WTC11 (cell line): Measurements from ENCODE around the gene ADAMTS18. TPM values are rescaled to one million over a fixed set of nuclear protein-coding genes. Genes with fewer than 3 reads are reported as not detected.
"Not testable (repeated sequence)": the region's sequence is repeated elsewhere in the genome, so short reads cannot be mapped to it uniquely, and the experiment has no call there.

ENCODE experiments used
- ATAC-seq: fragments of 200-7000 bp; cut with Tn5 transposase; 2 replicates; pipeline ENCODE4 v1.10.0; 2021; ENCODE audit warnings: mild to moderate bottlenecking, moderate library complexity
- CTCF ChIA-PET: fragments of 300-600 bp; sonication (Branson Sonifier 250); formaldehyde crosslinking; loops from one replicate; lab custom pipeline; 2021; ENCODE audit warnings: antibody characterized with exemption; lab: Charles Lee
- POLR2A ChIA-PET: fragments of 350-600 bp; sonication (Branson Sonifier 250); formaldehyde crosslinking; loops from one replicate; lab custom pipeline; 2021; ENCODE audit warnings: antibody characterized with exemption; lab: Charles Lee
- DNase-seq: peaks from one replicate; pipeline ENCODE4 v3.0.0; 2021; ENCODE audit warnings: low spot score
- H3K27ac Mint-ChIP-seq: 2 replicates; pipeline ENCODE4 v1.8.0; 2021; ENCODE audit warnings: mixed read lengths
- H3K27me3 Mint-ChIP-seq: 2 replicates; pipeline ENCODE4 v1.8.0; 2021; ENCODE audit warnings: low read depth, mild to moderate bottlenecking, moderate library complexity, mixed read lengths
- H3K36me3 Mint-ChIP-seq: 2 replicates; pipeline ENCODE4 v1.8.0; 2021; ENCODE audit warnings: mixed read lengths
- H3K4me1 Mint-ChIP-seq: 2 replicates; pipeline ENCODE4 v1.8.0; 2022; ENCODE audit warnings: mixed read lengths
- H3K4me3 Mint-ChIP-seq: 2 replicates; pipeline ENCODE4 v1.8.0; 2021; ENCODE audit warnings: mild to moderate bottlenecking, moderate library complexity, mixed read lengths
- H3K9me3 Mint-ChIP-seq: 2 replicates; pipeline ENCODE4 v1.8.0; 2021; ENCODE audit warnings: mixed read lengths
- ATF1 ChIP-seq: sonication (generic); formaldehyde crosslinking; IDR thresholded peaks from 2 replicates; pipeline ENCODE4 v1.8.1; 2023; ENCODE audit warnings: mild to moderate bottlenecking, moderate library complexity, missing genetic modification reagents
- E2F1 ChIP-seq: sonication (generic); formaldehyde crosslinking; IDR thresholded peaks from 2 replicates; pipeline ENCODE4 v1.8.0; 2022; ENCODE audit warnings: mild to moderate bottlenecking, missing genetic modification reagents
- GABPB1 ChIP-seq: sonication (generic); formaldehyde crosslinking; IDR thresholded peaks from 2 replicates; pipeline ENCODE4 v1.8.1; 2023; ENCODE audit warnings: mild to moderate bottlenecking, missing genetic modification reagents
- MAX ChIP-seq: sonication (generic); formaldehyde crosslinking; IDR thresholded peaks from 2 replicates; pipeline ENCODE4 v1.8.0; 2022; ENCODE audit warnings: mild to moderate bottlenecking, missing genetic modification reagents
- MYBL2 ChIP-seq: sonication (generic); formaldehyde crosslinking; IDR thresholded peaks from 2 replicates; pipeline ENCODE4 v1.8.1; 2023; ENCODE audit warnings: mild to moderate bottlenecking, moderate library complexity, missing genetic modification reagents
- NFYB ChIP-seq: sonication (generic); formaldehyde crosslinking; conservative IDR thresholded peaks from 2 replicates; pipeline ENCODE4 v1.8.0; 2022; ENCODE audit warnings: low read depth, missing genetic modification reagents
- TEAD4 ChIP-seq: sonication (generic); formaldehyde crosslinking; IDR thresholded peaks from 2 replicates; pipeline ENCODE4 v1.8.0; 2022; ENCODE audit warnings: mild to moderate bottlenecking, missing genetic modification reagents
- TP53 ChIP-seq: sonication (generic); formaldehyde crosslinking; IDR thresholded peaks from 2 replicates; pipeline ENCODE4 v1.8.1; 2023; ENCODE audit warnings: mild to moderate bottlenecking, missing genetic modification reagents
- ZNF121 ChIP-seq: sonication (generic); formaldehyde crosslinking; IDR thresholded peaks from 2 replicates; pipeline ENCODE4 v1.8.0; 2023; ENCODE audit warnings: missing genetic modification reagents
- ZNF138 ChIP-seq: sonication (generic); formaldehyde crosslinking; conservative IDR thresholded peaks from 2 replicates; pipeline ENCODE4 v1.8.1; 2022; ENCODE audit warnings: mild to moderate bottlenecking, moderate library complexity, missing genetic modification reagents
- ZNF232 ChIP-seq: sonication (generic); formaldehyde crosslinking; IDR thresholded peaks from 2 replicates; pipeline ENCODE4 v1.8.0; 2022; ENCODE audit warnings: mild to moderate bottlenecking, missing genetic modification reagents
- ZNF263 ChIP-seq: sonication (generic); formaldehyde crosslinking; IDR thresholded peaks from 2 replicates; pipeline ENCODE4 v1.8.1; 2022; ENCODE audit warnings: low read depth, mild to moderate bottlenecking, moderate library complexity, missing genetic modification reagents
- ZNF396 ChIP-seq: fragments of 250-450 bp; sonication (Bioruptor Pico); IDR thresholded peaks from 2 replicates; pipeline ENCODE4 v1.8.0; 2021; ENCODE audit warnings: mild to moderate bottlenecking, moderate library complexity, borderline replicate concordance
- ZNF423 ChIP-seq: fragments of 250-450 bp; sonication (Bioruptor Pico); IDR thresholded peaks from 2 replicates; pipeline ENCODE4 v2.1.2; 2022; ENCODE audit warnings: mild to moderate bottlenecking, moderate library complexity
- total RNA-seq: library from RNA; stranded (reverse); gene quantifications from 3 replicates; pipeline ENCODE4 v1.2.3, GENCODE V29; 2021
- TF ChIP-seq, protein P1 (sequence below): sonication (generic); formaldehyde crosslinking; IDR thresholded peaks from 2 replicates; pipeline ENCODE4 v1.8.1; 2022; ENCODE audit warnings: low read depth, missing genetic modification reagents, borderline replicate concordance
- TF ChIP-seq, protein P2 (sequence below): sonication (generic); formaldehyde crosslinking; IDR thresholded peaks from 2 replicates; pipeline ENCODE4 v1.8.1; 2023; ENCODE audit warnings: mild to moderate bottlenecking, missing genetic modification reagents
- TF ChIP-seq, protein P3 (sequence below): sonication (generic); formaldehyde crosslinking; IDR thresholded peaks from 2 replicates; pipeline ENCODE4 v1.8.1; 2022; ENCODE audit warnings: low read depth, mild to moderate bottlenecking, moderate library complexity, missing genetic modification reagents, borderline replicate concordance
- TF ChIP-seq, protein P4 (sequence below): sonication (generic); formaldehyde crosslinking; IDR thresholded peaks from 2 replicates; pipeline ENCODE4 v1.8.0; 2023; ENCODE audit warnings: mild to moderate bottlenecking, missing genetic modification reagents
- TF ChIP-seq, protein P5 (sequence below): sonication (generic); formaldehyde crosslinking; IDR thresholded peaks from 2 replicates; pipeline ENCODE4 v1.8.1; 2023; ENCODE audit warnings: mild to moderate bottlenecking, moderate library complexity, missing genetic modification reagents

Gene ADAMTS18
- total RNA-seq, 1 experiment from 2014 or later, result 0.17 TPM

GRCh38 chr16:77273815-77274214 is 161.0 kb downstream of the ADAMTS18 start:
- ChIA-PET CTCF (no interaction called here), POLR2A (no interaction called here)
- Mint-ChIP-seq H3K4me3 (no peak overlapping the region), H3K9me3 (peaks cover 12% of the 10 kb centered on the region), H3K4me1 (peaks cover 11% of the 10 kb centered on the region), H3K27me3 (no peaks in the 10 kb centered on the region; the same call in 1 of the 2 replicates), H3K27ac (0 out of 2 replicates have a peak overlapping the region, but pooled peaks have one; percentile 2), H3K36me3 (no peaks in the 10 kb centered on the region)
- DNase-seq, result no peak
- TF ChIP-seq GABPB1 (CRISPR knock-in tag), result 0 out of 2 replicates have a peak, but pooled peaks have one; percentile 24
- TF ChIP-seq, protein P1, sequence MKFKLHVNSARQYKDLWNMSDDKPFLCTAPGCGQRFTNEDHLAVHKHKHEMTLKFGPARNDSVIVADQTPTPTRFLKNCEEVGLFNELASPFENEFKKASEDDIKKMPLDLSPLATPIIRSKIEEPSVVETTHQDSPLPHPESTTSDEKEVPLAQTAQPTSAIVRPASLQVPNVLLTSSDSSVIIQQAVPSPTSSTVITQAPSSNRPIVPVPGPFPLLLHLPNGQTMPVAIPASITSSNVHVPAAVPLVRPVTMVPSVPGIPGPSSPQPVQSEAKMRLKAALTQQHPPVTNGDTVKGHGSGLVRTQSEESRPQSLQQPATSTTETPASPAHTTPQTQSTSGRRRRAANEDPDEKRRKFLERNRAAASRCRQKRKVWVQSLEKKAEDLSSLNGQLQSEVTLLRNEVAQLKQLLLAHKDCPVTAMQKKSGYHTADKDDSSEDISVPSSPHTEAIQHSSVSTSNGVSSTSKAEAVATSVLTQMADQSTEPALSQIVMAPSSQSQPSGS, result no peak
- no peak for TF ChIP-seq ATF1 (CRISPR knock-in tag)
- peak; percentile 39 for ATAC-seq

DNA sequence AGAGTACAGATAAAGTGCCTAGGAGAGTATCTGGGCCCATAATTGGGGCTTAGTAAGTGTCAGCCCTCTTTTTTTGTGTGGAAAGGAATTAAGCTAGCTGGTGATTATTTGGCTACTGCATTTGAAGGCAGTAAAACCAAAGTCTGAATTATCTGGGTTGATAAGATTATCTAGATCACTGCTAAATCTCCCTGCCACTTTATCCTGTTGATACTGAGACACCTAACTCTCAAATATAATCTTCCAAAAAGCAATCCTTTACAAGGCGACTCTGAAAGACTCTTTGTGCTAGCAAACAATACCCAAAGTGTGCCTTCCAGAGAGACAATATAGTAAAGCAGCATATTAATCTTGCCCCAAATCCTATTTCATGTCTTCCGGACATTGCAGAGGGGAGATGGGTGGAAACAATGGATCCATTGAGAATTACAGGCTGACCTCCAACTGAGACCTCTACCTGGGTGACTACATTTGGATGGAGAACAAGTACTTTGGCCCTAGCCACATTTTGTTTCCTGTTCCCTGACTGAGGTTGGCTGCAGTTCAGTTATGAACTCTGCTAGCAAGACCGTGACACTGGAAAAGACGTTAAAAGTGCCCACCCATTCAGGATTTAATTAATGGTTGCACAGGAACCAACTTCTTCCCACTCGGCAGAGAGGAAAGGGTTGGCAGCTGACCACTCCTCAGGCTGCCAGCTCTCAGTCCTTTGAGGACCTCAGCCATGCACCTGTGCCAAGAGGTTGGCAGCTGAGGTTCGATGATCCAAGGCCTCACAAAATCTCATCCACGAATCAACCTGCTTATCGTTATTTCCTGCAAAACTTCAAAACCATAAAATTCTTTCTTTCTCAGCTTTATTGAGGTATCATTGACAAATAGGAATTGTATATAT is 163.1 kb downstream of the ADAMTS18 start:
- H3K9me3 Mint-ChIP-seq, result peaks cover 9% of the 10 kb centered on the region

DNA sequence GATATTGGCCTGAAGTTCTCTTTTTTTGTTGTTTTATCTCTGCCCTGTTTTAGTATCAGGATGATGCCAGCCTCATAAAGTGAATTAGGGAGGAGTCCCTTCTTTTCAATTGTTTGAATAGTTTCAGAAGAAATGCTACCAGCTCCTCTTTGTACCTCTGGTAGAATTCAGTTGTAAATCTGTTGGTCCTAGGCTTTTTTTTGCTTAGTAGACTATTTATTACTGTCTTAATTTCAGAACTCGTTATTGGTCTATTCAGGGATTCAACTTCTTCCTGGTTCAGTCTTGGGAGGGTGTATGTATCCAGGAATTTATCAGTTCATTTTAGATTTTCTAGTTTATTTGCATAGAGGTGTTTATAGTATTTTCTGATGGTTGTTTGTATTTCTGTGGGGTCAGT is 168.6 kb downstream of the ADAMTS18 start:
- DNase-seq, H3K27me3 Mint-ChIP-seq, H3K27ac Mint-ChIP-seq, ATAC-seq, H3K4me1 Mint-ChIP-seq, POLR2A ChIA-PET, H3K9me3 Mint-ChIP-seq, H3K4me3 Mint-ChIP-seq, H3K36me3 Mint-ChIP-seq: not testable (repeated sequence)
- CTCF ChIA-PET, result interaction anchor here (0.9 to 1.5 kb wide), 2 partner anchors 29 to 43 kb away, joined by 3 read pairs; no protein-coding TSS in a partner anchor

More for the DNA sequence above, 163.1 kb downstream of the ADAMTS18 start:
- CTCF ChIA-PET, result no interaction called here
- no peak for TF ChIP-seq ZNF121
- TF ChIP-seq, protein P2, sequence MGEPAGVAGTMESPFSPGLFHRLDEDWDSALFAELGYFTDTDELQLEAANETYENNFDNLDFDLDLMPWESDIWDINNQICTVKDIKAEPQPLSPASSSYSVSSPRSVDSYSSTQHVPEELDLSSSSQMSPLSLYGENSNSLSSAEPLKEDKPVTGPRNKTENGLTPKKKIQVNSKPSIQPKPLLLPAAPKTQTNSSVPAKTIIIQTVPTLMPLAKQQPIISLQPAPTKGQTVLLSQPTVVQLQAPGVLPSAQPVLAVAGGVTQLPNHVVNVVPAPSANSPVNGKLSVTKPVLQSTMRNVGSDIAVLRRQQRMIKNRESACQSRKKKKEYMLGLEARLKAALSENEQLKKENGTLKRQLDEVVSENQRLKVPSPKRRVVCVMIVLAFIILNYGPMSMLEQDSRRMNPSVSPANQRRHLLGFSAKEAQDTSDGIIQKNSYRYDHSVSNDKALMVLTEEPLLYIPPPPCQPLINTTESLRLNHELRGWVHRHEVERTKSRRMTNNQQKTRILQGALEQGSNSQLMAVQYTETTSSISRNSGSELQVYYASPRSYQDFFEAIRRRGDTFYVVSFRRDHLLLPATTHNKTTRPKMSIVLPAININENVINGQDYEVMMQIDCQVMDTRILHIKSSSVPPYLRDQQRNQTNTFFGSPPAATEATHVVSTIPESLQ, result no peak
- no peak for TF ChIP-seq ZNF232
- TF ChIP-seq MAX (CRISPR knock-in tag), result no peak
- TF ChIP-seq TEAD4, result no peak
- no peak for TF ChIP-seq ATF1 (CRISPR knock-in tag)
- TF ChIP-seq, protein P3, sequence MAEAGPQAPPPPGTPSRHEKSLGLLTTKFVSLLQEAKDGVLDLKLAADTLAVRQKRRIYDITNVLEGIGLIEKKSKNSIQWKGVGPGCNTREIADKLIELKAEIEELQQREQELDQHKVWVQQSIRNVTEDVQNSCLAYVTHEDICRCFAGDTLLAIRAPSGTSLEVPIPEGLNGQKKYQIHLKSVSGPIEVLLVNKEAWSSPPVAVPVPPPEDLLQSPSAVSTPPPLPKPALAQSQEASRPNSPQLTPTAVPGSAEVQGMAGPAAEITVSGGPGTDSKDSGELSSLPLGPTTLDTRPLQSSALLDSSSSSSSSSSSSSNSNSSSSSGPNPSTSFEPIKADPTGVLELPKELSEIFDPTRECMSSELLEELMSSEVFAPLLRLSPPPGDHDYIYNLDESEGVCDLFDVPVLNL, result no peak
- TF ChIP-seq, protein P4, sequence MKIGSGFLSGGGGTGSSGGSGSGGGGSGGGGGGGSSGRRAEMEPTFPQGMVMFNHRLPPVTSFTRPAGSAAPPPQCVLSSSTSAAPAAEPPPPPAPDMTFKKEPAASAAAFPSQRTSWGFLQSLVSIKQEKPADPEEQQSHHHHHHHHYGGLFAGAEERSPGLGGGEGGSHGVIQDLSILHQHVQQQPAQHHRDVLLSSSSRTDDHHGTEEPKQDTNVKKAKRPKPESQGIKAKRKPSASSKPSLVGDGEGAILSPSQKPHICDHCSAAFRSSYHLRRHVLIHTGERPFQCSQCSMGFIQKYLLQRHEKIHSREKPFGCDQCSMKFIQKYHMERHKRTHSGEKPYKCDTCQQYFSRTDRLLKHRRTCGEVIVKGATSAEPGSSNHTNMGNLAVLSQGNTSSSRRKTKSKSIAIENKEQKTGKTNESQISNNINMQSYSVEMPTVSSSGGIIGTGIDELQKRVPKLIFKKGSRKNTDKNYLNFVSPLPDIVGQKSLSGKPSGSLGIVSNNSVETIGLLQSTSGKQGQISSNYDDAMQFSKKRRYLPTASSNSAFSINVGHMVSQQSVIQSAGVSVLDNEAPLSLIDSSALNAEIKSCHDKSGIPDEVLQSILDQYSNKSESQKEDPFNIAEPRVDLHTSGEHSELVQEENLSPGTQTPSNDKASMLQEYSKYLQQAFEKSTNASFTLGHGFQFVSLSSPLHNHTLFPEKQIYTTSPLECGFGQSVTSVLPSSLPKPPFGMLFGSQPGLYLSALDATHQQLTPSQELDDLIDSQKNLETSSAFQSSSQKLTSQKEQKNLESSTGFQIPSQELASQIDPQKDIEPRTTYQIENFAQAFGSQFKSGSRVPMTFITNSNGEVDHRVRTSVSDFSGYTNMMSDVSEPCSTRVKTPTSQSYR (CRISPR knock-in tag), result no peak
- TF ChIP-seq MYBL2 (CRISPR knock-in tag), result no peak
- no peak for TF ChIP-seq ZNF423 (CRISPR knock-in tag)
- no peak for TF ChIP-seq E2F1 (CRISPR knock-in tag)
- no peak for TF ChIP-seq ZNF263
- no peak for TF ChIP-seq TP53 (CRISPR knock-in tag)
- TF ChIP-seq, protein P5, sequence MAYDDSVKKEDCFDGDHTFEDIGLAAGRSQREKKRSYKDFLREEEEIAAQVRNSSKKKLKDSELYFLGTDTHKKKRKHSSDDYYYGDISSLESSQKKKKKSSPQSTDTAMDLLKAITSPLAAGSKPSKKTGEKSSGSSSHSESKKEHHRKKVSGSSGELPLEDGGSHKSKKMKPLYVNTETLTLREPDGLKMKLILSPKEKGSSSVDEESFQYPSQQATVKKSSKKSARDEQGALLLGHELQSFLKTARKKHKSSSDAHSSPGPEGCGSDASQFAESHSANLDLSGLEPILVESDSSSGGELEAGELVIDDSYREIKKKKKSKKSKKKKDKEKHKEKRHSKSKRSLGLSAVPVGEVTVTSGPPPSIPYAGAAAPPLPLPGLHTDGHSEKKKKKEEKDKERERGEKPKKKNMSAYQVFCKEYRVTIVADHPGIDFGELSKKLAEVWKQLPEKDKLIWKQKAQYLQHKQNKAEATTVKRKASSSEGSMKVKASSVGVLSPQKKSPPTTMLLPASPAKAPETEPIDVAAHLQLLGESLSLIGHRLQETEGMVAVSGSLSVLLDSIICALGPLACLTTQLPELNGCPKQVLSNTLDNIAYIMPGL (CRISPR knock-in tag), result no peak
- no peak for TF ChIP-seq ZNF396
- no peak for TF ChIP-seq NFYB
- TF ChIP-seq ZNF138 (CRISPR knock-in tag), result no peak
- ATAC-seq, result no peak
- Mint-ChIP-seq H3K4me3 (no peak overlapping the region), H3K4me1 (peaks cover 11% of the 10 kb centered on the region), H3K27ac (no peak overlapping the region), H3K27me3 (no peaks in the 10 kb centered on the region; the same call in 1 of the 2 replicates), H3K36me3 (no peaks in the 10 kb centered on the region)
- POLR2A ChIA-PET, result no interaction called here
- no peak for DNase-seq
